OCI-M2 (cell line): ENCODE results near the gene NAGLU.

Source experiments
- DNase-seq: peaks from one replicate; lab custom pipeline; 2025; ENCODE audit not compliant: unreplicated experiment; lab: John Stamatoyannopoulos, UW

Gene NAGLU

GRCh38 chr17:42590886-42591285 is 54.8 kb downstream of the NAGLU start:
- no peak for DNase-seq

- DNase-seq = no peak
These were observed 55.4 kb downstream of the NAGLU start for GRCh38 chr17:42591411-42591810.
